Natural killer cell (primary cell): Measurements from ENCODE around the gene ICA1L. TPM values are rescaled to one million over a fixed set of nuclear protein-coding genes. Genes with fewer than 3 reads are reported as not detected.

Experiments used
- ATAC-seq, 3 donors: fragments of 150-1000 bp in 2 of 3; fragments of 200-7000 bp in 1 of 3; cut with Tn5 transposase; 1 replicate in 1 of 3; 2 replicates in 2 of 3; pipeline ENCODE4 v1.10.0; 2021; ENCODE audit warnings: mild to moderate bottlenecking in 2 of 3, moderate library complexity in 2 of 3
- DNase-seq, 2 donors: peaks; one replicate each; pipeline versions ENCODE4 v3.0.0 to v3.0.0-alpha.2; 2013 to 2021; ENCODE audit warnings: mixed read lengths in 1 of 2
- H3K27ac ChIP-seq: one replicate; pipeline ENCODE4 v1.5.1; 2013; ENCODE audit warnings: mild to moderate bottlenecking, low read length
- H3K27me3 ChIP-seq: one replicate; pipeline ENCODE4 v1.6.1; 2013; ENCODE audit warnings: low read length; ENCODE audit not compliant: control insufficient read depth, insufficient read depth
- H3K36me3 ChIP-seq: one replicate; pipeline ENCODE4 v1.6.1; 2013; ENCODE audit warnings: low read length; ENCODE audit not compliant: control insufficient read depth, insufficient read depth
- H3K4me1 ChIP-seq: one replicate; pipeline ENCODE4 v1.6.1; 2013; ENCODE audit warnings: low read length; ENCODE audit not compliant: control insufficient read depth, insufficient read depth
- H3K4me3 ChIP-seq: one replicate; pipeline ENCODE4 v1.5.1; 2013; ENCODE audit warnings: low read length
- H3K9me3 ChIP-seq: one replicate; pipeline ENCODE4 v1.6.1; 2013; ENCODE audit warnings: low read length; ENCODE audit not compliant: control insufficient read depth, insufficient read depth
- H3K27ac Mint-ChIP-seq, 2 donors: one replicate each; pipeline ENCODE4 v1.8.0; 2022; ENCODE audit warnings: mild to moderate bottlenecking in 2 of 2, mixed read lengths in 2 of 2, moderate library complexity in 1 of 2
- H3K27me3 Mint-ChIP-seq, 2 donors: one replicate each; pipeline ENCODE4 v1.8.0; 2022; ENCODE audit warnings: low read depth in 2 of 2, mixed read lengths in 2 of 2
- H3K36me3 Mint-ChIP-seq: one replicate; pipeline ENCODE4 v1.8.0; 2022; ENCODE audit warnings: mixed read lengths
- H3K4me1 Mint-ChIP-seq, 2 donors: one replicate each; pipeline ENCODE4 v1.8.0; 2022; ENCODE audit warnings: mixed read lengths in 2 of 2
- H3K4me3 Mint-ChIP-seq: one replicate; pipeline ENCODE4 v1.8.0; 2022; ENCODE audit warnings: mild to moderate bottlenecking, moderate library complexity, mixed read lengths
- H3K9me3 Mint-ChIP-seq, 2 donors: one replicate each; pipeline ENCODE4 v1.8.0; 2022; ENCODE audit warnings: mixed read lengths in 2 of 2
- WGBS: methylation state at CpG from one replicate; pipeline ENCODE4 v1.1.7; 2013; ENCODE audit warnings: missing lambda C conversion rate; ENCODE audit not compliant: insufficient coverage; 5-methylcytosine and 5-hydroxymethylcytosine counted together
- intact Hi-C: fragments of 100-400 bp; cut with micrococcal nuclease; formaldehyde crosslinking; loops from one replicate; pipeline ENCODE4 v1.14.2; 2022
- total RNA-seq, 4 donors: library from RNA; stranded (reverse); fragments of 120-200 nt in 1 of 4; gene quantifications; one replicate each; pipeline versions ENCODE4 v1.2.3 to v1.2.4, GENCODE V29; 2013 to 2022
- TF ChIP-seq, protein P1 (sequence below): fragments of 200-600 bp; IDR thresholded peaks from one replicate; pipeline ENCODE4 v1.8.0; 2022; ENCODE audit warnings: antibody characterized with exemption

The ICA1L gene
- total RNA-seq, 3 donors from 2014 or later (not counting 1 experiment from before 2014, with no cell fraction given): 9.0 to 15.5 (median 10.4) TPM

DNA sequence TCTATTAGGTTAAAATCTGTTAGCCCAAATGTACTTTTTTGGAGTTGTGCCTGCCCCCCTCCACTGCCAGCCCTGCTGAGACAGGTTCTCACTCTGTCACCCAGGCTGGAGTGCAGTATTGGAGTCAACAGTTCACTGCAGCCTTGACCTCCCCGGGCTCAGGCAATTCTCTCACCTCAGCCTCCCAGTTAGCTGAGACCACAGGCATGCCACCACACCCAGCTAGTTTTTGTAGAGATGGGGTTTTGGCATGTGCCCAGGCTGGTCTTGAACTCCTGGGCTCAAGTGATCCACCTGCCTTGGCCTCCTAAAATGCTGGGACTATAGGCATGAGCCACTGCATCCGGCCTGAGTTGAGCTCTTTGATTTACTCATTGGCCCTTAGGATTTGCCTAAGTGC lies 110.7 kb downstream of the ICA1L start:
- no peaks in the 10 kb centered on the region for H3K9me3 ChIP-seq
- H3K4me3 Mint-ChIP-seq: no peak overlapping the region
- no peaks in the 10 kb centered on the region for H3K27me3 ChIP-seq
- no peak overlapping the region for H3K4me3 ChIP-seq
- TF ChIP-seq, protein P1, sequence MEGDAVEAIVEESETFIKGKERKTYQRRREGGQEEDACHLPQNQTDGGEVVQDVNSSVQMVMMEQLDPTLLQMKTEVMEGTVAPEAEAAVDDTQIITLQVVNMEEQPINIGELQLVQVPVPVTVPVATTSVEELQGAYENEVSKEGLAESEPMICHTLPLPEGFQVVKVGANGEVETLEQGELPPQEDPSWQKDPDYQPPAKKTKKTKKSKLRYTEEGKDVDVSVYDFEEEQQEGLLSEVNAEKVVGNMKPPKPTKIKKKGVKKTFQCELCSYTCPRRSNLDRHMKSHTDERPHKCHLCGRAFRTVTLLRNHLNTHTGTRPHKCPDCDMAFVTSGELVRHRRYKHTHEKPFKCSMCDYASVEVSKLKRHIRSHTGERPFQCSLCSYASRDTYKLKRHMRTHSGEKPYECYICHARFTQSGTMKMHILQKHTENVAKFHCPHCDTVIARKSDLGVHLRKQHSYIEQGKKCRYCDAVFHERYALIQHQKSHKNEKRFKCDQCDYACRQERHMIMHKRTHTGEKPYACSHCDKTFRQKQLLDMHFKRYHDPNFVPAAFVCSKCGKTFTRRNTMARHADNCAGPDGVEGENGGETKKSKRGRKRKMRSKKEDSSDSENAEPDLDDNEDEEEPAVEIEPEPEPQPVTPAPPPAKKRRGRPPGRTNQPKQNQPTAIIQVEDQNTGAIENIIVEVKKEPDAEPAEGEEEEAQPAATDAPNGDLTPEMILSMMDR: no peak
- H3K4me1 Mint-ChIP-seq: peaks cover 14 to 32% of the 10 kb centered on the region in 2 donors
- H3K4me1 ChIP-seq: peaks cover 2% of the 10 kb centered on the region
- DNase-seq: no peak
- H3K27me3 Mint-ChIP-seq: no peaks in the 10 kb centered on the region
- no peak for ATAC-seq
- peak overlapping the region in 1 of 2 donors; percentile 45 for H3K27ac Mint-ChIP-seq
- H3K9me3 Mint-ChIP-seq: no peaks in the 10 kb centered on the region
- no peaks in the 10 kb centered on the region for H3K36me3 Mint-ChIP-seq
- peaks cover 21% of the 10 kb centered on the region for H3K36me3 ChIP-seq
- intact Hi-C loops: no loop called here
- no peak overlapping the region for H3K27ac ChIP-seq
- 76% methylated on average over 2 of the region's 2 CpGs for WGBS

DNA sequence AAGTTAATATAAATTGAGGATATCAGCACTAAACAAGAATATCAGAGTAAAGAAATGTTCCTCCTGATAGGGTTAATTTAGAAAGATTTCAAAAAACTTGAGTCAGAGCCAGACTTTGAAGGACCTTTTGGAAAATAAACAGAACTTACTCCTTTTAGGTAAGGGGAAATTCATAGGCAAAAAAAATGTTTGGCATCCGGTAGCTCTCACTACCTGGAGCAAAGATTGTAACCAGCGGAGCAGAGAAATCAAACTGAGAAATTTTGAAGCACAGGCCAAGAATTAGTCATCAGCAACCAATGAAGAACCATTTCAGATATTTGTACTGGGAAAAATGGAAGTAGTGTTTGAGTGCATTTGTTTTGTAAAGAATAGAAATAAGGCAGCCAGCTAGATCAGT lies 113.0 kb downstream of the ICA1L start:
- Mint-ChIP-seq H3K9me3 (no peaks in the 10 kb centered on the region), H3K36me3 (no peaks in the 10 kb centered on the region), H3K27ac (no peak overlapping the region), H3K4me1 (peaks cover 14 to 28% of the 10 kb centered on the region in 2 donors), H3K4me3 (no peak overlapping the region), H3K27me3 (no peaks in the 10 kb centered on the region)
- WGBS: 100% methylated on average over 2 of the region's 2 CpGs
- ATAC-seq (no peak), DNase-seq (no peak)
- intact Hi-C loops: no loop called here
- no peak overlapping the region for H3K27ac ChIP-seq
- H3K36me3 ChIP-seq: peaks cover 19% of the 10 kb centered on the region
- TF ChIP-seq, protein P1: no peak
- no peak overlapping the region for H3K4me3 ChIP-seq
- no peaks in the 10 kb centered on the region for H3K9me3 ChIP-seq
- peaks cover 2% of the 10 kb centered on the region for H3K4me1 ChIP-seq
- no peaks in the 10 kb centered on the region for H3K27me3 ChIP-seq

DNA sequence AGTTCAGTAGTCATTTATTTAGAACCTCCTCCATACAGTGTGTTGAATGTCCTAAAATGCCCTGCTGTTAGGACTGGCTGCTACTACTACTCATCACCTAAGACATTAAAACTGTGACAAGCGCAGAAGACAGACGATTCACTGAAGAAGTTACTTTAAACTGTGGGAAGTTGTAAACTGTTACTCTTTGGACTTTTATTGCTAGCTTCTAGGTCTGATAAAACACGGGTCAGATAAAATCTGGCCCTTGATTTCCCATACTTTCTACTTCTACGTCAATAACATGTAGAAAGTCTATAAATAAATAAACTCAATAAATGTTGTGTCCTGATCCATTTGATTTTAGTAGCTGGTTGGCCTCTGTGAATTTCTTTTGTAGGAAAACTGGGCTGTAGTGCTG lies 113.4 kb downstream of the ICA1L start:
- WGBS: no CpG with 5 or more reads among the region's 4 CpGs
- Histone ChIP-seq H3K9me3 (no peaks in the 10 kb centered on the region), H3K36me3 (peaks cover 19% of the 10 kb centered on the region), H3K27me3 (no peaks in the 10 kb centered on the region), H3K4me1 (peaks cover 2% of the 10 kb centered on the region), H3K4me3 (no peak overlapping the region), H3K27ac (no peak overlapping the region)
- ATAC-seq: no peak
- H3K4me1 Mint-ChIP-seq: peaks cover 14 to 25% of the 10 kb centered on the region in 2 donors
- H3K9me3 Mint-ChIP-seq: no peaks in the 10 kb centered on the region
- H3K36me3 Mint-ChIP-seq: no peaks in the 10 kb centered on the region
- H3K27ac Mint-ChIP-seq: no peak overlapping the region
- DNase-seq: no peak
- no peaks in the 10 kb centered on the region for H3K27me3 Mint-ChIP-seq
- TF ChIP-seq, protein P1: no peak
- no peak overlapping the region for H3K4me3 Mint-ChIP-seq
- intact Hi-C loops: no loop called here

DNA sequence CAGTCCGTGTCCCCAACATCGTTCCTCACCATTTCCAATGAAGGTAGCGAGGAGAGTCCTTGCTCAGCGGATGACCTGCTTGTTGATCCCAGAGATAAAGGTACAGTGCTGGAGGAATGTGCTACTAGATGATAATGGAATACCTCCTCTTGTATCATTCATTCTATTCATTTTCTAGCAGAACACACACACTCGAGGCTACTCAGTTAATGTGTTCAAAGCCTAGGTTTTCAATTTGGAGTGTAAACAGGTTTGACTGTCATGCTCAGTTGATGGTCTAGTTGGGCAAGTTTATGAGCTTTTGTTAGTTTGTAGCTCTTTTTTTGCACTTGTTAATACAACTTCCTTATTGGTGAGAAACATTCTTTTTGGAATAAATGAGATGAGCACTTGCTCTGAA lies 114.2 kb downstream of the ICA1L start:
- Mint-ChIP-seq H3K4me3 (no peak overlapping the region), H3K36me3 (no peaks in the 10 kb centered on the region), H3K9me3 (no peaks in the 10 kb centered on the region), H3K27me3 (no peaks in the 10 kb centered on the region), H3K4me1 (peaks cover 8 to 17% of the 10 kb centered on the region in 2 donors), H3K27ac (no peak overlapping the region)
- 100% methylated on average over 4 of the region's 5 CpGs for WGBS
- Histone ChIP-seq H3K36me3 (peaks cover 19% of the 10 kb centered on the region), H3K27me3 (no peaks in the 10 kb centered on the region), H3K4me3 (no peak overlapping the region), H3K4me1 (peaks cover 2% of the 10 kb centered on the region), H3K9me3 (no peaks in the 10 kb centered on the region), H3K27ac (no peak overlapping the region)
- intact Hi-C loops: no loop called here
- TF ChIP-seq, protein P1: no peak
- ATAC-seq (no peak), DNase-seq (no peak)
